ENCODE results near the gene ZNRD2.
A peak's percentile ranks its signal among the peaks of the same experiment; 100 is the strongest.

Gene ZNRD2

DNA sequence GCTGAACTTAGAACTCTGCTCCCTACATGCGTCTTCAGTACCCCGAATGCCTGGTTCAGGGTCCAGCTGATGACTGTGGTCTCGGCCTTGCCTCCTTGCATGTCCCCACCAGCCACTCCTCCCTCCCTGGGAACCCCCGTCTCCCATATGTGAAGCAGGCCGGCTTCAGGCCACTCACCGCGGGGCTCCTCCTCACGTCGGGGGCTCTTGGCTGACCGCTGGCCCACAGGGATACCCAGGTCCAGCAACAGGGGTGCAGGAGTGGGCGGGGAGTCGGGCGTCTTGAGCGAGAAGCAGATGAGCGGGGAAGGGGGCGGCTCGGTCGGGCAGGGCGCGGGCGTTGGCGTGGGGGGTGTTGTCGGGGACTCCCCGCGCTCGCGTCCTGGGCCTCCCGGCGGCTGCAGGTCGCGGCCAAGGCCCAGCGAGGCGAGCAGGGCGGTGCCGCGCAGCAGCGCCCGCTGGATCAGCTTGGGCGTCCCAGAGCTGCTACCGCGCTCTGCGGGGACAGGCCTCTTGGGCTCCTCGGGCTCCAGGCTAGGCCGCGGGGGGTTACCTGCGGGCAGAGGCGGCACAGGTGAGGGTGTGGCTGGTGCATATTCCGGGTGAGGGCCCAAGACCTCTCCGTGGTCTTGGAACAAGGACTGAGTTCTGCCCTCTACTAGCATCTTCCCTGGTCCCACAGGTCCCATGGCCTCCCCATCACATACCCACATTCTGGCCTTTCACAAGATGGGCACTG lies 29.1 kb downstream of the ZNRD2 start:
- no peak for DNase-seq

DNA sequence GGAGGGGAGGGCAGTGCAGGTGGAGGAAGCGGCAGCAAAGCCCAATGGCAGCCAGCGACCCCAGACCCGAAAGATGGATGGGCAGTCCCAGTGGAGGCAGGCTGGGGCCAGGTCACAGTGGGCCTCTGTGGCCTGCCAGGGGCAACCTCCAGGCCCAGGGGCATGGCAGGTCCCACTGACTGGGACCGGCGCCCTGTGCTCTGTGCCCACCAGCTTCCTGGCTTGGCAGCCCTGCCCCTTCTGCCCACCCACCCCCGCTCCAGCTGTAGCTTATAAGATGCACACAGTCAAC lies 29.6 kb downstream of the ZNRD2 start:
- intact Hi-C loops (cut with DNase I), result loop anchor here (10.0 kb wide), 1 partner anchor 235 kb away; no protein-coding TSS in a partner anchor
- DNase-seq, result no peak

More for the DNA sequence above, 29.1 kb downstream of the ZNRD2 start:
- intact Hi-C loops (cut with DNase I), result loop anchor here (10.0 kb wide), 1 partner anchor 235 kb away; no protein-coding TSS in a partner anchor

DNA sequence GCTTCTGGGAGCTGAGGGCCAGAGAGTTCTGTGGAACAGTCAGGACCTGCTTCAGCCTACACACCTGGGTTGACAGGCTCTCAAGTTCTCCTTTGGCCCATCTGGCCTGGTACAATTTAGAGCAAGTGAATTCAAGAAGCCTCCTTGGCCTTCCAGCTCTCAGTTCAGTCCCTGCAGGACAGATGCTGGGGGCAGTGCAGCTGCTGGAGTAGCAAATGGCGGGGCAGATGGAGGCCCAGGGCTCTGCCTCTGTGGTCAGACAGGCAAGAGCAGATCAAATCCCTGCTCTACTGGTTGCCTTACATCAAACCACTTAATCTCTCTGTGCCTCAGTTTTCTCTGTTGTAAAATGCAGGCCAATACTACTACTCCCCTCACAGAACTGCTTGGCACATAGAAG lies 34.0 kb downstream of the ZNRD2 start:
- intact Hi-C loops (cut with DNase I), result no loop called here

DNA sequence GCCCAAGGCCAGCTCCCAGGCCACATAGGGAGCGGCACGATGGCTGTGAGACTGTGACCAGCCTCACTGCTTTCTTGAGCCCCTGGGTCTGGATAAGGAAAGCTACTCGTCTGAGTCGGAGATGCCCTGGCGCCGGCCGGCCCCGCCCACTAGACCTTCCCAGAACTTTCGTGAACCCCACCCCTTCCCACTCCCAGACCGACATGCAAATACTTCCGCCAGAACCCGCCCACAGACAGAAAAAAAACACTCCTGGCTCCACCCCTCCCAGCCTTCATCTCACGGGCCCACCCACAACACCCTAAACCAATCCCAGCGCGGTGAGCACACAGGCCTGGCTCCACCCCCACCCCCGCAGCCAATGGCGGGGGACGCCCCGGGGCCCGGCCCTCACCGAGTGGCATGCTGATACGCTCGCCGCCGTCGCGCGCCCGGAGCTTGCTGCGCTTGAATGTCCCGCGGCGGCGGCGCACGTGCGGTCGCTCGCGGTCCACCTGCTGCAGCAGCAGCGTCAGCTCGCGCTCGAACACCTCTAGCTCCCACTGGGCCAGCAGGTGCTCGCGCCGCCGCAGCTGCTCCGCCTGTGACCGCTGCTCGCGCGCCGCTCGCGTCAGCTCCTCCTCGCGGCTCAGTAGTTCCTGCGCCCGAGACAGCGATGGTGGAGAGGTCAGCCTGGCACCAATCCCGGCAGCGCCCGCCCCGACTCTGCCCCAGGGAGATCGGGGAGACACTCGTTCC lies 36.8 kb downstream of the ZNRD2 start:
- intact Hi-C loops (cut with DNase I), result no loop called here
- DNase-seq, result peak; percentile 88 to 99 (median 96)

More for the DNA sequence above, 34.0 kb downstream of the ZNRD2 start:
- DNase-seq, result no peak

DNA sequence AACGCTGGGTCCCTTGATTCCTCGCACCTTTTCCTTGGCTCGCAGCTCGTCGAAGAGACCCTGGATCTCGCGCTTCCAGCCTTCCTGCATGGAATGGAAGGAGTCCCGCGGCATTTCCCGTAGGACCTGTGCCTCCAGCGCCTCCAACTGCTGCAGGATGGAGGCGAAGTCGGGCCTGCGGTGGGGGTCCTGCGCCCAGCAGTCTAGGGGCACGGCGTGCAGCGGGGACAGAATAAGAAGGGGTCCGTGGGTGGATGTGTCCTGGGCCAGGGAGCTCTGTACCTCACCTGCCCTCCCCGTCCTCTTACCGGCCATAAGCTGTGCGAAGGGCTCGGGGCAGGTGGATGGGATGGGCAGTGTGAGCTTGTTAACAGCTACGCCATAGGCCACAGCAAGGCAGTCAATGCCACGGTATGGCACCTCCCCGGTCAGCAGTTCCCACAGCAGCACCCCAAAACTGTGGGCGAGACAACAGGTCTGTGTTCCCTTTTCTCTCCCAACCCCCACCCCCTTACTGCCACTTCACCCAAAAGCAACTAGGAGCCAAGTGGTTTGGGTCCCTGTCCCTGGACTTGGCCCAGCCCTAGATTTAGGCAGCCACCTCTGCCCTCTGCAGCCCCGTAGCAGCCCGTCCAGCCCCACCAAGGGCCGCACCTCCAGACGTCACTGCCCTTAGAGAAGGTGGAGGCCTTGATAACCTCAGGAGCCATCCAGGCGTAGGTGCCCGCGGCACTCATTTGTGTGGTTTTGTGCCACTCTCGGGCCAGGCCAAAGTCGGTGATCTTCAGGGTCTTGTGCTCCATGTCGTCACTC lies 37.5 kb downstream of the ZNRD2 start:
- DNase-seq, result no peak
- intact Hi-C loops (cut with DNase I), result no loop called here

DNA sequence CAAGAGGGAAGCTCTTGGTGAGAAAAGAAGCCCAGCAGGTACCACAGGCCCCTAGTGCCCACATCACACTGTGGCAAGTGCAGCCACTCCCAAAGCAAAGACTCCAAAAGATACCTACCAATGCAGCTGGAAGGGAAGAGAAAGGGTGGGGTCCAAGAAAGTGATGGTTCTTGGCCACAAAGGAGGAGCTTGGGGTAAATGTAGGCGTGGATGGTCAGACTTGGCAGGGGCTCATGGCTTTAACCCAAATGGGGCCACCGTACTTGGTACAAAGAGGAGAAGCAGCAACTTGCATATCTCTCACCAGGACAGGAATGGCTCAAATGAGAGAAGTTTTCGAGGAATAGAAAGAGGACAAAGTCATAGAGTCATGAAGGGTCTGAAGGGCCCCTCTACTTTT lies 39.0 kb downstream of the ZNRD2 start:
- DNase-seq, result no peak
- intact Hi-C loops (cut with DNase I), result no loop called here

DNA sequence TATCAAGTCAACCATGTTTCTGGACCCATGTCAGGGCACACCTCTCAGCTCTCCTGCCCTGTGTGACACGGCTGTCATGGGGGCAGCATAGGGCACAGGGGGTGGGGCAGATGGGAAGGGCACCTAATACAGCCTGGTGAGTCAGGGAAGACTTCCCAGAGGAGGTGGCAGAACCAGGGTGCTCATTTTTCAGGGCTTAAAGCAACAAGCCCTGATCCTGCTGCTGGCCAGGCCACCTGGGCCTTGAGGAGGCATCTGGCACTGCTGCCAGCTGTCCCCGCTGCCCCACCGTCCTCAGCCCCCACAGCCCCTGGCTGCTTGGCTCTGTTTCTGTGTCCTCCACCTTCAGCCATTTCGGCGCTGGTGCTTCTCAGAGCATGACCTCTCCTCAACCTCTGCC lies 39.4 kb downstream of the ZNRD2 start:
- intact Hi-C loops (cut with DNase I), result no loop called here
- no peak for DNase-seq

DNA sequence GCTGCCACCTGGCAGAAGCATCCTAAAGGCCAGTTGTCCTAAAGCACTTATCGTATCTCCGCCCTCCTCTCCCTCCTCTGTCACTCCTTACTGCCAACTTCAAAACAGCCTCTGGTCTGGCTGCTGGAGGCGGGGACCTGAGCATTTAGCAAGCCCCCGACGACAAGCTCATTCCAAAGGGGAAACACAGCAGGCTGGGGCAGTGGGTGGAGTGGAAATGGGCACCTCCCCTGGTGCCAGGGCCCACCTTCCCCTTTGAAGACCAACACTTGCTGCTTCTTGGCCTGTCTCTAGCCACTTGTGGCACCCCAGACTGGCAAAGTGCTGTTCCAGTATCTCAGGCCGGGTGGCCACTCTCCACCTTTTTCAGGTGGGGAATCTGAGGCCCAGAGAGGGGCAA lies 40.1 kb downstream of the ZNRD2 start:
- no peak for DNase-seq
- intact Hi-C loops (cut with DNase I), result no loop called here

DNA sequence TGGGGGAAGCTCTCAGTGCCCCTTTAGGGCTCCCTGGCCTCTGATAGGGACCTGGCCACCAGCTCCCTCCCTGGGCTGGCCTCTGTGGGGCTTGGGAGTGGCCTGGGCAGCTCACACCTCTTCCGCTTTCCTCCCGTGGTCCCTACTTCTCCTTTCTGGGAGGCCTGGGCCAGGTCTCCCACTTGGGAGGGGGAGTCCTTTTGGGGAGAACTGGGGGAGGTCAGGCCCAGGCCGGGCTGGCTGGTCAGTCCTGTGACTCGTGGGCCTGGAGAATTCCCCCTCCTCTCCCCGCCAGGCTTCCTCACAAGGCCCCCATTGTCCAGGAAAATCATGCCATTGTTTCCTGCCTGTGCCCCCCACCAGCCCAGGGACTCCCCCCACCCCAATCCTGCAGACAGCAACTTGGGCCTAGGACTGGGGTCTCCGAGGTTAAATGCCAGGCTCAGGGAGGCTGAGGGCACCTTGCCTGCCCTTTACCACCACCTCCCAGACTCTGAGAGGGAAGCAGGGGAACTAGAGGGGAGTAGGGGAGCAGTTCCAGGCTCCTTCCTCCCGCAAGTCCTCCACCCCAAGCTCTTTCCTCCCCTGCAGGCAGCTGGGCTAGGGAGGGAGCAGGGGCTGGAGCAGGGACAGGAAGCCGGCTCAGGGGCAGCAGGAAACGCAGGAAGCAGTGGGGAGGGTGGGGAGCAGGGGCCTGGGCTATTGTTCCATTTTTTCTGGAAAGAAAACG lies 40.9 kb downstream of the ZNRD2 start:
- intact Hi-C loops (cut with DNase I), result no loop called here
- peak in 9 of 10 donors; percentile 51 to 96 (median 70) for DNase-seq

DNA sequence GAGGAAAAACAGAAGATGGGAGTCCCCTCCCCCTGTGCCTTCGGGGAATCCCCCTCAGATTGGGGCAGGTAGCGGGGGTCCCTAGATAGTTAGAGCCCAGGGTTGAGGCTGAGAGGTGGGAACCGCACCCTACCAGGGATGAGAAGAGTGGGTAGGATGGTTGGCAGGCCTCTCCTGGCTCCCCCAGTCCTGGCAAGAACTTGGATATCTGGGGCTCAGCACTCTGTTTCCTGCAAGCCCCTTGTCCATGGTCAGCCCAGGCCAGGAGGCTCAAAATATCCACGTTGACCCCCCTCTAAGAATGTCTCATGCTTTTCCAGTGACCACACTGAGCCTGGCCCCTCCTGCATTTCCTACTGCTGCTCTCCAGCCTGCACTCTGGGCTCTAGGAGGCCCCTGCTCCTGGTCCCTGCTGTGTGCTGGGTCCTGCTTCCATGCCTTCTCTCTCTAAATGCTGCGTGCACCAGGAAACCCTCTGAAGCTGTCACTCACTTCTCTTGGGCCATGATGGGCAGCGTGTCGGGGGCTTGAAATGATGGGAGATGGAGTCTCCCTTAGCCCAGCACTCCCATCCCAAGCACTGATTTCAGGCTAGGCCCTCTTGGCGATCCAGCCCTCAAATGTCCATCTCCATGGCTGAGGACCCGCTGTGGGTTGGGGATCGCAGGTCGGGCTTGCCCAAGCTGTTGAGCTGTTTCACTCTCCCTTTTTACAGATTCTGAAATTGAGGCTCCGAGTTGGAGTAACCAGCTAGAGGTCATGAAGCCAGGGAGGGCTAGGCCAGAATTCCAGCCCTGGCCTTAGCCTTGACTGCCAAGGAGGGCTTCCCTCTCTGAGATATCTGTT lies 41.7 kb downstream of the ZNRD2 start:
- intact Hi-C loops (cut with DNase I), result no loop called here
- no peak for DNase-seq

DNA sequence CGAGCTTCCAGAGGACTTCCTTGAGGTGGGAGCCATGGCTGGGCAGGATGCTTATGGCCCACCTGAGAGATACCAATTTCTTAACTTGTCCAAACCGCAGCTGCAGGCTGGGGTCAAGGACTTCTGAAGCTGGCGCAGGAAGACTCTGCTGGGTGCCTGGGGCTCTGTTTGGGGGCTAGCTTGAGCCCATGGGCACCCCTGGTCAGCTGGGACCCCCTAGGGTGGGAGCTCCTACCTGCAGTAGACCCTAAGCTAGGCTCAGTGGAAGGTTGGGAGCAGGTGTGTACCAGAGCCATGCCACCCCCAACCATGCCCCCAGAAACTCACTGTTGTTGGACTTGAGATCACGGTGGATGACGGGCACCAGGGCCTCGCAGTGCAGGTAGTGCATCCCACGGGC lies 42.4 kb downstream of the ZNRD2 start:
- no peak for DNase-seq
- intact Hi-C loops (cut with DNase I), result no loop called here

DNA sequence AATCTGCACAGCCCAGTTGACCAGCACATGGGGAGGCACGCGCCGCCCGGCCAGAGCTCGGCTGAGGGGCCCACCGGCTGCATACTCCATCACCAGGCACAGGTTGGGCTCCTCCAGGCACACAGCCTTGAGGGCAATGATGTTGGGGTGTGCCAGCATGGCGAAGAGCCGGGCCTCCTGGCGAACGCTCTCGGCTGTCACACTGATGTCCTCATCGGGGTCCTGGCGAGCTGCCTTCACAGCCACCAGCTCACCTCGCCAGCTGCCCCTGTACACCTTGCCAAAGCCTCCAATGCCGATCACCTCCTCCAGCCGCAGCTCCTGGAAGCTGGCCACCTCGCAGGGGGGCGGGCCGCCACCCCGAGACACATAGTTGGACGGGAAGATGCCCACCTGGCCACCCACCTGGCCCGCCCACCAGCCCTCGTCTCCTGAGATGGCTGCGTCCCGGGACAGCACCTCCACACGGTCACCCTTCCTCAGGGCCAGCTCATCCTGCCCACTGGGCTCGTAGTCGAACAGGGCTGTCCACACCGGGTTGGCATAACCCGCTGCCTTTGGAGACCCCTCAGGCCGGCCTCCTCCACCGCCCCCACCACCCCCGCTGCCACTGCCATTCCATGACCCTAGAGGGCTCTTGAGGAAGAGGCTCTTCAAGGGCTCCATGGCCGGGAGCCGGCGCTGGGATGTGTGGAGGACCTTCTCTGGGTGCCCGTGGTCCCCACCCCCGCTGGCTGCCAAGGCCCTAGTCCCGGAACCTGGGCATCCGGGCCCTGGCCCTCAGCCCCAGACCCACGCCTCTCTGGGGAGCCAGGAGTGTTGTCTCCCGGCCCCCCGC lies 43.0 kb downstream of the ZNRD2 start:
- intact Hi-C loops (cut with DNase I), result no loop called here
- peak in 2 of 10 donors; percentile 31 to 89 for DNase-seq

DNA sequence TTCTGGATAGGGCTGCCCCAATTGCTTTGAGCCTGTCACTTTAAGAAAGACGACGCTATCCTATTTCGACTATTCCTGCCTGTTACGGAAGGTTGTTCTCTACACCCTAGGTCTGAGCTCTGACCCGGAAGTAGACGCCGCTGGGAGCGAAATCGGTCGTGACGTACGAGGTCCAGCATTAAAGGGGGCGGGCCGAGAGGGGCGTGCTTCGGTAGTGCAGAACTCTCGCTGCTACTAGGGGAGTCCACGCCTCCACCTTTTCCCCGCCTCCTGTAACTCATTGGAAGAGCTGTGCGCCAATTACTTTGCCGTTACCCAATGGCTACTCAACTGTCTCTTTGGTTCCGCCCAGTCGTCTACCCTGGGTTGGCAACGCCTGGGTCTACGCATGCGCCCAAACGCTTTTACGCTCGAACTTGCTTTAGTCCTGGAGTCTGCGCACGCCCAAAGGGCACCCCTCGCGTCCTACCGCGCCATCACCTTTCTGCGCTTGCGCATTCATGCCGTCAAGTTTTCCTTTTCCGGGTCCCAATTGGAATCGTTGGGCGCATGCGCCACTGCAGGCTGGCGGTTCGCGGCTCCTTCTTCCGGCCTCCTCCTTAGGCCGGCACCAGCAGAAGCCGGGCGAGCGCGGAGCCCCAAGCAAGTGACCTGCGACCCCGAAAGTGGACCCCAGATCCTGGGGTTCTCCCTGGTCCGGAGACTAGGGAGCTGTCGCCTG lies 45.1 kb downstream of the ZNRD2 start, which contains the start of gene PCNX3:
TSS of gene PCNX3 (plus strand) at position 548 of the 721 bp plus-strand sequence. CDS start 536 bp downstream, outside the sequence.
- intact Hi-C loops (cut with DNase I), result loop anchor here (2.0 to 5.0 kb wide), 3 partner anchors 37 to 47 kb away; partner anchors contain the start of gene RELA
- DNase-seq, result peak; percentile 100

DNA sequence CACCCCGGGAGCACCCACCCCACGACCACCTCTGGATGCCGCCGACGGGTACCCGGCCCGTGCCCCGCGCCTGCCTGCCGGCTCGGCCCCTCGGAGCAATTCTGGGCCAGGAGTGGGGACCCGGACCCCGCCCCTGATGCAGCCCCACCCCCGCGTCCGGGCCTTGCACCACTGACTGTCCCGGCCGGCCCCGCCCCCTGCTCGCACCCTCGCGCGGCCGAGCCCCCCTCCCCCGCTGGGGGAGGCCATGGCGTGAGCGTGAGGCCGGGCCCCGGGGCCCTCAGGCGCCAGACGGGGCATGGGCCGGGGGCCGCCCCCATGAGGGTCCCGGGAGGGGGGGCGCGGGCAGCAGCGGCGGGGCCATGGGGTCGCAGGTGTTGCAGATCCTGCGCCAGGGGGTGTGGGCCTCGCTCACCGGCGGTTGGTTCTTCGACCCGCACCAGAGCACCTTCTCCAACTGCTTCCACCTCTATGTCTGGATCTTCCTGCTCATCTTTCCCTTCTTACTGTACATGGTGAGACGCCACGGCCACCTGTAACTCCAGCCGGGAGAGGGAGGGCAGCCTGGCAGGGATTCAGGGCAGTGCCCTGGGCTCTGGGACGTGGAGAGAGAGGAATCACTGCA lies 45.8 kb downstream of the ZNRD2 start:
- no peak for DNase-seq
- intact Hi-C loops (cut with DNase I), result loop anchor here (2.0 to 5.0 kb wide), 3 partner anchors 36 to 47 kb away; partner anchors contain the start of gene RELA

DNA sequence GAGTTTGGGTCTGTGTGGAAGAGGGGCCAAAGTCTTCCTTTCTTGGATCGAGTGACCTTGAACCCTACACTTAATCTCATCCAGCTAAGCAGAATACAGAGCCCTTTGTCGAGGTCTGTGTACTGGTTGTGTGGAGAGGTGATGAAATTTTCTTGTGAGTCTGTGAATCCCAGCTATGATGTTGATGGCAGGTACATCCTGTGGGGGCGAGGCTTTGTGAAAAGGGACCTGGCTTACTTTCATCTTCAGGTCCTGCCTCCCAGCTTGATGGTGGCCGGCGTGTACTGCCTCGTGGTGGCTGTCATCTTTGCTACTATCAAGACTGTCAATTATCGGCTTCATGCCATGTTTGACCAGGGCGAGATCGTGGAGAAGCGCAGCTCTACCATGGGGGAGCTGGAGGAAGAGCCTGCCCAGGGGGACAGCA lies 46.3 kb downstream of the ZNRD2 start:
- no peak for DNase-seq
- intact Hi-C loops (cut with DNase I), result loop anchor here (5.0 kb wide), 1 partner anchor 36 kb away; no protein-coding TSS in a partner anchor

DNA sequence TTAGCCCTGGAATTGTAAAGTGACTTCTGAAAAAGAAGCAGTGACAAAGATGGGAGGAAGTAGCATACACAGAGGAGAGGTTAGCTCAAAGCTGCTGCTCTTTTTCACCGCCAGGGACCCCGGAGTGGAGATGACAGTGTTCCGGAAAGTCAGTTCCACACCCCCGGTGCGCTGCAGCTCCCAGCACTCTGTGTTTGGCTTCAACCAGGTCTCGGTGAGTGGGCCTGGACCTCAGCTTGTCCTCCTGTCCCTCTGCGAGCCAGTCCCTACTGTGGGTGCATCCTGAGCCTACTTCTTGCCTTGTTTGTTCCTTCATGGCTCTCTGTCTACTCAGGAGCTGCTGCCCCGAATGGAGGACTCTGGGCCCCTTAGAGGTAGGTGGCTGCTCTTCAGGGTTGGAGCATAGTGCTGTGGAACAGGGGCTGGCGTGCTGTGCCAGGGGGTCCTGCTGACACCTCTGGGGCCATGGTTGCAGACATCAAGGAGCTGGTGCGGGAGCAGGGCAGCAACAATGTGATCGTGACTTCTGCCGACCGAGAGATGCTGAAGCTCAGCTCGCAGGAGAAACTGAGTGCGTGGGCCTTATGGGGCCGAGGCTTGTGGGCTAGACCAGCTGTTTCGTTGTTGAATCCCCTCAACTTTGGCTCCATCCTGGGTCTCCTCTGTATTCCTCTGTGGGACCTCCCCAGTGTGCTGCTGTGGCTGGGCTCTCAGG lies 47.0 kb downstream of the ZNRD2 start:
- no peak for DNase-seq
- intact Hi-C loops (cut with DNase I), result loop anchor here (5.0 kb wide), 1 partner anchor 35 kb away; no protein-coding TSS in a partner anchor

Measured in posterior cingulate gyrus (tissue), 11 donors.